Epithelial cell of esophagus (primary cell): ENCODE results near the gene PLEKHH3.
A peak's percentile ranks its signal among the peaks of the same experiment; 100 is the strongest.

Experiments
- DNase-seq: peaks from one replicate; pipeline ENCODE4 v3.0.0; 2010; ENCODE audit warnings: low read depth
- H3K4me3 ChIP-seq: 2 replicates; pipeline ENCODE4 v1.5.1; 2011; ENCODE audit warnings: mild to moderate bottlenecking, low read length, control low read depth
- CTCF ChIP-seq: IDR thresholded peaks from 2 replicates; pipeline ENCODE4 v1.5.1; 2011; ENCODE audit warnings: low read depth, mild to moderate bottlenecking, low read length, control low read depth, inconsistent platforms; ENCODE audit not compliant: insufficient read depth; ENCODE audit errors: missing control alignments

The PLEKHH3 gene

GRCh38 chr17:42673885-42674754, 2.7 kb downstream of the PLEKHH3 start:
- TF ChIP-seq CTCF, result peak; percentile 35
- peak overlapping the region; percentile 95 for H3K4me3 ChIP-seq
- peak; percentile 37 for DNase-seq

GRCh38 chr17:42673266-42673884, 3.4 kb downstream of the PLEKHH3 start:
- TF ChIP-seq CTCF, result no peak

GRCh38 chr17:42672038-42672437, 4.8 kb downstream of the PLEKHH3 start:
- H3K4me3 ChIP-seq, result peak overlapping the region; percentile 27
- peak; percentile 64 for DNase-seq
- no peak for TF ChIP-seq CTCF

More at GRCh38 chr17:42673266-42673884, 3.4 kb downstream of the PLEKHH3 start:
- peak overlapping the region; percentile 95 for H3K4me3 ChIP-seq
- no peak for DNase-seq

- no peak overlapping the region for H3K4me3 ChIP-seq
- no peak for DNase-seq
Measured at GRCh38 chr17:42670789-42671657, 5.8 kb downstream of the PLEKHH3 start.

GRCh38 chr17:42669977-42670788, 6.6 kb downstream of the PLEKHH3 start:
- no peak for DNase-seq
- no peak for TF ChIP-seq CTCF
- no peak overlapping the region for H3K4me3 ChIP-seq

More at GRCh38 chr17:42670789-42671657, 5.8 kb downstream of the PLEKHH3 start:
- TF ChIP-seq CTCF, result no peak

GRCh38 chr17:42669705-42669976, 7.2 kb downstream of the PLEKHH3 start:
- TF ChIP-seq CTCF, result no peak
- H3K4me3 ChIP-seq, result no peak overlapping the region
- no peak for DNase-seq
